Measurements from ENCODE around the gene SRGAP3.

SRGAP3 gene

GRCh38 chr3:8954938-8955763 is 294.3 kb downstream of the SRGAP3 start:
- DNase-seq: peak; percentile 82

GRCh38 chr3:8953313-8953712 is 296.1 kb downstream of the SRGAP3 start:
- DNase-seq: no peak

GRCh38 chr3:8952130-8952529 is 297.3 kb downstream of the SRGAP3 start:
- DNase-seq: peak; percentile 23

GRCh38 chr3:8945890-8946600 is 303.4 kb downstream of the SRGAP3 start:
- no peak for DNase-seq

- DNase-seq: no peak
Observed at GRCh38 chr3:8942746-8943488, 306.5 kb downstream of the SRGAP3 start.

GRCh38 chr3:8942115-8942514 is 307.3 kb downstream of the SRGAP3 start:
- DNase-seq: no peak

- peak; percentile 61 for DNase-seq
Observed at GRCh38 chr3:8938021-8938420, 311.4 kb downstream of the SRGAP3 start.

- DNase-seq: peak; percentile 89
Observed at GRCh38 chr3:8937064-8938020, 312.1 kb downstream of the SRGAP3 start.

GRCh38 chr3:8932507-8932906 is 316.9 kb downstream of the SRGAP3 start:
- DNase-seq: no peak

GRCh38 chr3:8931342-8931741 is 318.1 kb downstream of the SRGAP3 start:
- no peak for DNase-seq
